Esophagus muscularis mucosa (tissue), 3 donors: Measurements from ENCODE around the gene MAPK8.

ENCODE experiments used
- EP300 ChIP-seq: sonication (generic); formaldehyde crosslinking; IDR thresholded peaks from one replicate; pipeline ENCODE4 v1.6.1; 2017; ENCODE audit warnings: antibody characterized with exemption
- POLR2A ChIP-seq: fragments of 450-650 bp; IDR thresholded peaks from one replicate; pipeline ENCODE4 v1.6.1; 2017; ENCODE audit warnings: antibody characterized with exemption, moderate library complexity, mild to moderate bottlenecking, low read depth
- POLR2AphosphoS5 ChIP-seq, 2 donors: sonication (generic); formaldehyde crosslinking; IDR thresholded peaks; one replicate each; pipeline ENCODE4 v1.6.1; 2017; ENCODE audit warnings: antibody characterized with exemption in 2 of 2

DNA sequence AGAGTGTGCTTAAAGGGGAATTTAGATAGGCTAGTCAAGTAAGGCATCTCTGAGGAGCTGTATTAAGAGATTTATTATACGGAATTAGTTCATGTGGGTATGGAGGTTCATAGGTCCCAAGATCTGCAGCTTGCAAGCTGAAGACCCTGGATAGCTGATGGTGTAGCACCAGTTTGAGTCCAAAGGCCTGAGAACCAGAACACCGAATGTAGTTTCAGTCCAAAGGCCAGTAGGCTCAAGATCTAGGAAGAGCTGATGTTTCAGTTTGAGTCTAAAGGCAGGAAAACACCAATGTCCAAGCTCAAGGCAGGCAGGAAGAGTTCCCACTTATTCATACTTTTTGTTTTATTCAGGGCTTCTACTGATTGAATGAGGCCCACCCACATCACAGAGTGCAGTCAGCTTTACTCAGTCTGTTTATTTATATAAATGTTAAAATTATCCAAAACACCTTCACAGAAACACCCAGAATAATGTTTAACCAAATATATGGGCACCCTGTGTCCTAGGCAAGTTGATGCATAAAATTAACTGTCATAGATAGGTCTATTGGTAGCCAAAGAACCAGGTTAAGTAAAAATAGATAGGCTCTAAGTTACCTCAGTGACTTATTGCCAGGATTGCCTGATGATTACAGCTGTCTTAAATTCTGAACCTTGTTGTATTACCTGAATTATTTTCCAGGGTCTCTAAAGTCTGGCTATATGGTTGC, 83.5 kb downstream of the MAPK8 start:
- TF ChIP-seq POLR2AphosphoS5 (IDR thresholded peaks at IDR 0.05): no peak
- no peak for TF ChIP-seq POLR2A
- TF ChIP-seq EP300: no peak
